GM19025 (cell line): ENCODE results near the gene MEIS3.
"Not testable (repeated sequence)": the region's sequence is repeated elsewhere in the genome, so short reads cannot be mapped to it uniquely, and the experiment has no call there.

Source experiments
- ATAC-seq: cut with Tn5 transposase; IDR thresholded peaks from one replicate; pipeline ENCODE4 v1.9.1; 2021; ENCODE audit warnings: mild to moderate bottlenecking, low read depth, moderate library complexity; ENCODE audit not compliant: unreplicated experiment

The MEIS3 gene

GRCh38 chr19:47370045-47370611 lies 49.2 kb downstream of the MEIS3 start:
- ATAC-seq = no peak

DNA sequence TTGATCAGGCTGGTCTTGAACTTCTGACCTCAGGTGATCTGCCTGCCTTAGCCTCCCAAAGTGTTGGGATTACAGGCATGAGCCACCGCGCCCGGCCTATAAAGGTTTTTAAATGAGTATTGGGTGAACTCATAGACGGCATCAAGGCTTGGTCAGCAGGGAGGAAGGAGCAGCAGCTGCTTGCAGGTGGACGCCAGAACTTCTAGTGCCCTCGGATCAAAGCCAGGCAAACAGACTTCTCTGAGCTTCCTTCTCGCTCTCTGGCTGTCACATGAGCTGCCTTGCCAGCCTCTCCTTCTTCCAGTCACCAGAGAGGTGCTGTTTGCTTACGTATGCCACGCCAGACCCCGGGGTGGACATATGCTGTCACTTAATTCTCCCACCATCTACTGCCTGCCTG lies 53.9 kb downstream of the MEIS3 start:
- not testable (repeated sequence) for ATAC-seq

GRCh38 chr19:47363758-47364531 lies 55.4 kb downstream of the MEIS3 start:
- ATAC-seq = no peak

GRCh38 chr19:47362321-47362720 lies 57.0 kb downstream of the MEIS3 start:
- no peak for ATAC-seq

- no peak for ATAC-seq
These were observed 60.4 kb downstream of the MEIS3 start for GRCh38 chr19:47358936-47359335.

DNA sequence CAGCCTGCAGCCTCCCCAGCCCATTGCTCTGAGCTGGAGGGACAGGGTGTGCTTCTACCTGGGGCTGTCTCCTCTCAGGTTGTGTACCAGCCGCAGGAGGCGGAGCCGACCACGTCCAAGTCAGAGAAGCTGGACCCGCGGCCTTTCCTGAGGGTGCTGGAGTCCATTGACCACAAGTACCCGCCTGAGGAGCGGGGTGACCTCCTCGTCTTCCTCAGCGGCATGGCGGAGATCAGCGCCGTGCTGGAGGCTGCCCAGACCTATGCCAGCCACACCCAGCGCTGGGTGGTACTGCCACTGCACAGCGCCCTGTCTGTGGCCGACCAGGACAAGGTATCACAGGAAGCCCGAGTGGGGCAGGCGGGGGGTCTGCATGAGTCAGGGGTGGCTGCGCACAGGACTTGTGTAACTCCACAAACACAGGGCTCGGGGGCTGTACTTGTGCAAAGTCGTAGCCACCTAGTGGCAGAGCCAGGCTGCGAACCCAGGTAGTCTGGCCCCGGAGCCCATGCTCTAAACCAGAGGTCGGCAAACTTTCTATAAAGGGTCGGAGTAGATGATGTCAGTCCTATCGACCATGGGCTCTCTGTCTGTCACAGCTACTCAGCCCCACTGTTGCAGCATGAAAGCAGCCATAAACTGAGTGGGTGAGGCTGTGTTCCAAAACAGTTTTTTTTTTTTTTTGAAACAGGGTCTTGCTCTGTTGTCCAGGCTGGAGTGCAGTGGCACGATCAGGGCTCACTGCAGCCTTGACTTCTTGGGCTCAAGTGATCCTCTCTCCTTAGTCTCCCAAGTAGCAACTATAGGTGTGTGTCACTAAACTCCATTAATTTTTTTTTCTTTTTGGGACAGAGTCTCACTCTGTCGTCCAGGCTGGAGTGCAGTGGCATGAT lies 61.3 kb downstream of the MEIS3 start:
- ATAC-seq = no peak

- ATAC-seq = no peak
These were observed 62.4 kb downstream of the MEIS3 start for GRCh38 chr19:47356900-47357299.

DNA sequence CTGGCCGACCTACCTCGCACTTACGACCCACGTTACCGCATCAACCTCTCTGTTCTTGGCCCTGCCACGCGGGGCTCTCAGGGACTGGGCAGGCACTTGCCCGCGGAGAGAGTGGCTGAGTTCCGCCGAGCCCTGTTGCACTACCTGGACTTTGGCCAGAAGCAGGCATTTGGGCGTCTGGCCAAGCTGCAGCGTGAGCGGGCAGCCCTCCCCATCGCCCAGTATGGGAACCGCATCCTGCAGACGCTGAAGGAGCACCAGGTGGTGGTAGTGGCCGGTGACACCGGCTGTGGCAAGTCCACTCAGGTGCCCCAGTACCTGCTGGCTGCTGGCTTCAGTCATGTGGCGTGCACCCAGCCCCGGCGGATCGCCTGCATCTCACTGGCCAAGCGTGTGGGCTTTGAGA lies 66.0 kb downstream of the MEIS3 start:
- ATAC-seq = no peak
